Dendritic cell treated with granulocyte-macrophage colony-stimulating factor and Interleukin-4, amounts not matched to agents 40 ng/mL and 50 ng/mL, for 4 days (primary cell): ENCODE measurements around the gene LGALS16.
"Not testable (repeated sequence)": the region's sequence is repeated elsewhere in the genome, so short reads cannot be mapped to it uniquely, and the experiment has no call there.

Source experiments
- H3K27ac Mint-ChIP-seq: one replicate; pipeline ENCODE4 v1.8.0; 2022; ENCODE audit warnings: mild to moderate bottlenecking, mixed read lengths
- H3K27me3 Mint-ChIP-seq: one replicate; pipeline ENCODE4 v1.8.0; 2022; ENCODE audit warnings: mild to moderate bottlenecking, mixed read lengths
- H3K36me3 Mint-ChIP-seq: one replicate; pipeline ENCODE4 v1.8.0; 2022; ENCODE audit warnings: low read depth, mixed read lengths
- H3K4me1 Mint-ChIP-seq: one replicate; pipeline ENCODE4 v1.8.0; 2022; ENCODE audit warnings: low read depth, mixed read lengths
- H3K4me3 Mint-ChIP-seq: one replicate; pipeline ENCODE4 v1.8.0; 2022; ENCODE audit warnings: mild to moderate bottlenecking, moderate library complexity, mixed read lengths
- H3K9me3 Mint-ChIP-seq: one replicate; pipeline ENCODE4 v1.8.0; 2022; ENCODE audit warnings: mixed read lengths
- intact Hi-C: fragments of 100-400 bp; cut with micrococcal nuclease; formaldehyde crosslinking; loops from one replicate; pipeline ENCODE4 v1.15.0; 2022

Gene LGALS16

GRCh38 chr19:39660661-39661060 lies 4.9 kb downstream of the LGALS16 start:
- no peak overlapping the region for H3K4me3 Mint-ChIP-seq
- no peaks in the 10 kb centered on the region for H3K36me3 Mint-ChIP-seq
- H3K27me3 Mint-ChIP-seq: peaks cover 9% of the 10 kb centered on the region
- no peaks in the 10 kb centered on the region for H3K9me3 Mint-ChIP-seq
- intact Hi-C loops: no loop called here
- no peaks in the 10 kb centered on the region for H3K4me1 Mint-ChIP-seq
- no peak overlapping the region for H3K27ac Mint-ChIP-seq

GRCh38 chr19:39661565-39661964 lies 5.9 kb downstream of the LGALS16 start:
- H3K27me3 Mint-ChIP-seq: peaks cover 12% of the 10 kb centered on the region

GRCh38 chr19:39669860-39670259 lies 14.1 kb downstream of the LGALS16 start:
- H3K36me3 Mint-ChIP-seq, H3K4me1 Mint-ChIP-seq, H3K27ac Mint-ChIP-seq, H3K9me3 Mint-ChIP-seq, H3K4me3 Mint-ChIP-seq, intact Hi-C loops: not testable (repeated sequence)
- peaks cover 20% of the 10 kb centered on the region for H3K27me3 Mint-ChIP-seq

More at GRCh38 chr19:39661565-39661964, 5.9 kb downstream of the LGALS16 start:
- Mint-ChIP-seq H3K9me3 (no peaks in the 10 kb centered on the region), H3K4me3 (no peak overlapping the region), H3K36me3 (no peaks in the 10 kb centered on the region), H3K4me1 (no peaks in the 10 kb centered on the region), H3K27ac (no peak overlapping the region)
- intact Hi-C loops: no loop called here

- intact Hi-C loops: no loop called here
- no peaks in the 10 kb centered on the region for H3K36me3 Mint-ChIP-seq
These were observed 15.3 kb downstream of the LGALS16 start for GRCh38 chr19:39670998-39671397.

DNA sequence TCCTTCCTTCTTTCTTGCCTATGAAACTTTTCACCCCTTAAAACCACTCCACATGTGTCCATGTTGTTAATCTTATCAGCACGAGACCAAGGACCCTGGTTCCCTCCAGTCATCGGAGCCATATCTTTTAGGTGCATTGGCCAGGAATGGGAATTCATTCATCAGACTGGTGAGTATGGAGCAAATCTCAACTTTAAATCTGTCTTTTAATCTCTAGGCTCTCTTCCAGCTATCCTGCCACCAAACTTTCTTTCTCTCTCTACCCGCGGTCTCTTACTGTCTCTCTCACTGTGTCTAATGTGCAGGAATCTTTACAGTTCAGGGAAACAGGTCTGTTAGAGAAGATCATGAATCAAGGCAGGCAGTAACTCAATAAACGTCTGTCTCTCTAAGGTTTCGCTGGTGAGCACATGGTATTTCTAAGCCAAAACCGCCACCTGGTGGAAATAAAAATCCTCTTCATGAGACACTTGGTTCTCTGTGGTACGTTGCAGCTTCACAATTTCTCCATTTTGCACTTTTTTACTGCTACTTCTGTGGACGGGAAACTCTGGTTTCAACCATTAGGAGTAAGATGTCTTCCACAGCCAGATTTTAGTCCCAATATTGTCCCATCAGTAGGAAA lies 16.1 kb downstream of the LGALS16 start:
- H3K27ac Mint-ChIP-seq: no peak overlapping the region
- H3K27me3 Mint-ChIP-seq: peaks cover 17% of the 10 kb centered on the region
- H3K9me3 Mint-ChIP-seq: no peaks in the 10 kb centered on the region
- intact Hi-C loops: loop anchor here (1.0 kb wide), 1 partner anchor 121 kb away; no protein-coding TSS in a partner anchor
- no peak overlapping the region for H3K4me3 Mint-ChIP-seq
- H3K4me1 Mint-ChIP-seq: peaks cover 5% of the 10 kb centered on the region
- no peaks in the 10 kb centered on the region for H3K36me3 Mint-ChIP-seq

More at GRCh38 chr19:39670998-39671397, 15.3 kb downstream of the LGALS16 start:
- Mint-ChIP-seq H3K4me1 (peaks cover 5% of the 10 kb centered on the region), H3K27ac (no peak overlapping the region), H3K4me3 (no peak overlapping the region), H3K27me3 (peaks cover 22% of the 10 kb centered on the region), H3K9me3 (no peaks in the 10 kb centered on the region)

DNA sequence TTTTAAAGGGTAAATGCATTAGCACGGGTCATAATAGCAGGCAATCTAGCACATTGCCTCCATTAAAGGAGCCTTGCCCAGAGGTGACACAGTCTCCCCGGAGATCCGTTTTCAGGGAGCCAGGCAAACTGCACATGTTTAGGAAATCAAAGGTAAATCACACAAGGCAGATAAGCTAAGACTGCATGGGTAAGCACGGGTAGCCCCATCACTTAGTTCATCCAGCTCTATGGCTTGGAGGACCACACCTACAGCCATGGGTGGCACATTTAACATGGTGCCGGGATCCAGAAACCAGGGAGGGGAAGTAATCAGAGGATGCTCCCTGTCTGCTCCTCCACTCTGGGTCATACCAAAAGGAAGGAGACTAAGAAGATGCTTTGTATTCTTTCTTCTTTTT lies 16.8 kb downstream of the LGALS16 start:
- intact Hi-C loops: loop anchor here (1.0 kb wide), 1 partner anchor 121 kb away; no protein-coding TSS in a partner anchor
- peaks cover 5% of the 10 kb centered on the region for H3K4me1 Mint-ChIP-seq
- peaks cover 17% of the 10 kb centered on the region for H3K27me3 Mint-ChIP-seq
- H3K9me3 Mint-ChIP-seq: no peaks in the 10 kb centered on the region
- no peaks in the 10 kb centered on the region for H3K36me3 Mint-ChIP-seq
- no peak overlapping the region for H3K27ac Mint-ChIP-seq
- H3K4me3 Mint-ChIP-seq: no peak overlapping the region

GRCh38 chr19:39673862-39674261 lies 18.1 kb downstream of the LGALS16 start:
- H3K4me3 Mint-ChIP-seq, H3K9me3 Mint-ChIP-seq, intact Hi-C loops, H3K27ac Mint-ChIP-seq, H3K36me3 Mint-ChIP-seq: not testable (repeated sequence)
- Mint-ChIP-seq H3K4me1 (peaks cover 15% of the 10 kb centered on the region), H3K27me3 (peaks cover 15% of the 10 kb centered on the region)

DNA sequence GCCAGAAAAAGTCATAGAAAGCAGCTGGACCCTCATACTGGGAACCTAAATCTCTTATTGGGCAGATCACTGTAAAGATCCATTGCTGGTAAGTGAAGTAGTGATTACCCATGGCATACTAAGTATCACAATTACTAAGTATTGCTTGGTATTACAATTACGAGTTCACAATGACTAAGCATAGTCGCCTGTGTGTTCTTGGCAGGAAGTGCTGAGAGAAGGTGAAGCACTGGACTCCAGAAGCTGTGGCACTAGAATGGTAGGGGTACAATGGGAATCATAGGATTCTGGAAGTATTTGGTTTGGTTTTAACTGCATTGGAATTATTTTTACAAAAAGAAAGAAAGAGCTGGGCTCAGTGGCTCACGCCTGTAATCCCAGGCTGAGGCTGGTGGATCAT lies 20.3 kb downstream of the LGALS16 start:
- H3K9me3 Mint-ChIP-seq: no peaks in the 10 kb centered on the region
- peaks cover 15% of the 10 kb centered on the region for H3K4me1 Mint-ChIP-seq
- H3K27ac Mint-ChIP-seq: no peak overlapping the region
- intact Hi-C loops: no loop called here
- H3K4me3 Mint-ChIP-seq: no peak overlapping the region
- H3K27me3 Mint-ChIP-seq: peaks cover 15% of the 10 kb centered on the region
- H3K36me3 Mint-ChIP-seq: no peaks in the 10 kb centered on the region

DNA sequence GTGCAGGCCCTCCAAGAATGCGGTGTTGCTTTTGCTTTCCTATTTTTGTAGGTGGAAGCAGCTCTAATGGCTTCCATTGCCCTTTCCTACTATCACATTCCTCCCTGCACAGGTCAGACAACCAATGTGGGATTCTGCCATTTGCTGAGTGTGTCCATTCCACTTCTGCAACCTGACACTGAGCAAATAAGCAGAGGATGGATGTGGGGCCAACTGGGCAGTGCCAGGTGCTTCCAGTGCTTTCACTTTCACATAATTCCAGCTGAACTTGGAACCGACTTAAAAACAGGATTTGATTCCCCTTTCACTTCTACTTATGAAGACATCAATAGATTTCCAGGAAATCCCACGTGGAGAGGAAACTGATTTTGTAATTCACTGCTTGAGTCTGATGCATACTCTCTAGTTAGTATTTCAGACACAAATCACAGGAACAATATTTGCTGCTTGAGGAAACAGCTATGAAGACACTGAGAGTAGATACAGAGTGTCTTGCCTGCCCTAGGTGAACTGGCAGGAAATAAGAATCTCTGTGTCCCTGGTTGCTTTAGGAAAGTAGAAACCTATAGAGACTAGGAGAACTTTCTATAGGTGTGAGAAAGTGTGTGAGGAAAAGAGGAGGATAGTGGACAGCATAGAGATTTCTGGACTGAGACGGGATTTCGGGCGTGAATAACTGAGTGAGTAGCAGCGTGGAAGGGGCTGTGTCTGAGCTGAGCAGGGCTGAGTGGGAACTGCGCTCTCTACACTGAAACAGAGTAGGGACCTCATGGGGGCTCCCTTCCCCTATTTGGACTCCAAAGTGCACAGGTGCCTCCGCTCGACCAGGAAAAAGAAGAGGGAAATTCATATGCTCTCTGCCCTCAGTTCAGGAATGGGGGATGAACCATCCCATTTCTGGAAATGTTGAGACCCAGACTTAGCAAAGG lies 22.5 kb downstream of the LGALS16 start:
- Mint-ChIP-seq H3K9me3 (no peaks in the 10 kb centered on the region), H3K4me1 (peaks cover 10% of the 10 kb centered on the region), H3K27ac (no peak overlapping the region), H3K36me3 (no peaks in the 10 kb centered on the region), H3K4me3 (no peak overlapping the region), H3K27me3 (peaks cover 10% of the 10 kb centered on the region)
- intact Hi-C loops: no loop called here

- no peaks in the 10 kb centered on the region for H3K9me3 Mint-ChIP-seq
- no peaks in the 10 kb centered on the region for H3K36me3 Mint-ChIP-seq
- peaks cover 10% of the 10 kb centered on the region for H3K4me1 Mint-ChIP-seq
- no peak overlapping the region for H3K4me3 Mint-ChIP-seq
- intact Hi-C loops: no loop called here
- no peak overlapping the region for H3K27ac Mint-ChIP-seq
- H3K27me3 Mint-ChIP-seq: peaks cover 11% of the 10 kb centered on the region
These were observed 23.5 kb downstream of the LGALS16 start for GRCh38 chr19:39679056-39679790.

GRCh38 chr19:39679791-39680168 lies 24.1 kb downstream of the LGALS16 start:
- Mint-ChIP-seq H3K9me3 (no peaks in the 10 kb centered on the region), H3K4me1 (peaks cover 10% of the 10 kb centered on the region), H3K27ac (no peak overlapping the region), H3K4me3 (no peak overlapping the region), H3K27me3 (peaks cover 11% of the 10 kb centered on the region), H3K36me3 (no peaks in the 10 kb centered on the region)
- intact Hi-C loops: no loop called here

GRCh38 chr19:39680593-39680992 lies 24.9 kb downstream of the LGALS16 start:
- intact Hi-C loops: no loop called here

GRCh38 chr19:39681416-39681815 lies 25.7 kb downstream of the LGALS16 start:
- H3K27me3 Mint-ChIP-seq: peaks cover 8% of the 10 kb centered on the region
- no peak overlapping the region for H3K4me3 Mint-ChIP-seq
- no peaks in the 10 kb centered on the region for H3K36me3 Mint-ChIP-seq
- intact Hi-C loops: no loop called here
- no peaks in the 10 kb centered on the region for H3K9me3 Mint-ChIP-seq
- H3K4me1 Mint-ChIP-seq: peaks cover 10% of the 10 kb centered on the region
- H3K27ac Mint-ChIP-seq: no peak overlapping the region

More at GRCh38 chr19:39680593-39680992, 24.9 kb downstream of the LGALS16 start:
- Mint-ChIP-seq H3K36me3 (no peaks in the 10 kb centered on the region), H3K4me3 (no peak overlapping the region), H3K9me3 (no peaks in the 10 kb centered on the region), H3K4me1 (peaks cover 10% of the 10 kb centered on the region), H3K27ac (no peak overlapping the region), H3K27me3 (peaks cover 6% of the 10 kb centered on the region)

GRCh38 chr19:39684267-39684666 lies 28.6 kb downstream of the LGALS16 start:
- peaks cover 9% of the 10 kb centered on the region for H3K27me3 Mint-ChIP-seq
- H3K9me3 Mint-ChIP-seq: no peaks in the 10 kb centered on the region
- H3K36me3 Mint-ChIP-seq: no peaks in the 10 kb centered on the region
- H3K27ac Mint-ChIP-seq: no peak overlapping the region
- H3K4me3 Mint-ChIP-seq: no peak overlapping the region
- intact Hi-C loops: no loop called here
- peaks cover 4% of the 10 kb centered on the region for H3K4me1 Mint-ChIP-seq
